GM20000 (cell line): Measurements from ENCODE around the gene MTPN.

ENCODE experiments used
- DNase-seq: peaks from one replicate; pipeline ENCODE4 v3.0.0; 2012; ENCODE audit warnings: low spot score
- TF ChIP-seq, protein P1 (sequence below): IDR thresholded peaks from 2 replicates; pipeline ENCODE4 v1.5.1; 2012; ENCODE audit warnings: mild to moderate bottlenecking, control low read depth; ENCODE audit errors: extremely low read depth, missing control alignments

MTPN gene

DNA sequence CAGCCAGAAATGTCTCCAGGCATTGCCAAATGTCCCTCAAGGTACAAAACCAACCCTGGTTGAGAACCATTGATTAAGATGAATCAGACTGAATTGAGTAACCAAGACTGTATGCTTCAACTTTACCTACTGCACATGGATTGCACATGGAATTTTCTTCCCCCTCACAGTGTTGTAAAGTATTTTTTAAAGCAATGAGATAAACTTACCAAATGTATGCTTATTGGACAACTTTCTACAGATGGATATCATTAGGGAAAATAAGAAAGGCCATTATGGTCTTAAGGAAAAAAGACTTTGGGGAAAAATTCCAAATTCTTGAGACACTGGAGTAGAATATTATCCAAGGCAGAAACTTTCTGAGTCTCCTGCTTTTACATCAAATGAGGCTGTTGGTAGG lies 20.9 kb upstream of the MTPN start:
- TF ChIP-seq, protein P1, sequence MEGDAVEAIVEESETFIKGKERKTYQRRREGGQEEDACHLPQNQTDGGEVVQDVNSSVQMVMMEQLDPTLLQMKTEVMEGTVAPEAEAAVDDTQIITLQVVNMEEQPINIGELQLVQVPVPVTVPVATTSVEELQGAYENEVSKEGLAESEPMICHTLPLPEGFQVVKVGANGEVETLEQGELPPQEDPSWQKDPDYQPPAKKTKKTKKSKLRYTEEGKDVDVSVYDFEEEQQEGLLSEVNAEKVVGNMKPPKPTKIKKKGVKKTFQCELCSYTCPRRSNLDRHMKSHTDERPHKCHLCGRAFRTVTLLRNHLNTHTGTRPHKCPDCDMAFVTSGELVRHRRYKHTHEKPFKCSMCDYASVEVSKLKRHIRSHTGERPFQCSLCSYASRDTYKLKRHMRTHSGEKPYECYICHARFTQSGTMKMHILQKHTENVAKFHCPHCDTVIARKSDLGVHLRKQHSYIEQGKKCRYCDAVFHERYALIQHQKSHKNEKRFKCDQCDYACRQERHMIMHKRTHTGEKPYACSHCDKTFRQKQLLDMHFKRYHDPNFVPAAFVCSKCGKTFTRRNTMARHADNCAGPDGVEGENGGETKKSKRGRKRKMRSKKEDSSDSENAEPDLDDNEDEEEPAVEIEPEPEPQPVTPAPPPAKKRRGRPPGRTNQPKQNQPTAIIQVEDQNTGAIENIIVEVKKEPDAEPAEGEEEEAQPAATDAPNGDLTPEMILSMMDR = no peak
- no peak for DNase-seq

DNA sequence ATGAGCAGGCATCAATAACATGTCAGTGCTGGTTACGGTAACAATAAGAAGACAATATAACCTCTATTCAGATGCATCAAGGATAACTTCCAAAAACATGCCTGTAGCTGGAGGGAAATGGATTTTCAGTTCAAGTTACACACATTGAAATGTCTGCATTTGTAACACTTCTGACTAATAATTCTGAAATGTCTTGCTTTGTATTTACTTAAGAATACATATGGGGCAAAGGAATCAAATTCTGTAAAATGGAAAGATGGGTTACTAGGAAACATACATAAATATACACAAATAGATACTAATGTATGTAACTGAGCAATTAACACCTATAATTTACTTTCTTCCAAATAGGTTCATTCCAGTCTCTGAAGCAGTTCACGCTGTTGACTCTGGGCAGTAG lies 18.6 kb upstream of the MTPN start:
- TF ChIP-seq, protein P1 = no peak
- no peak for DNase-seq

DNA sequence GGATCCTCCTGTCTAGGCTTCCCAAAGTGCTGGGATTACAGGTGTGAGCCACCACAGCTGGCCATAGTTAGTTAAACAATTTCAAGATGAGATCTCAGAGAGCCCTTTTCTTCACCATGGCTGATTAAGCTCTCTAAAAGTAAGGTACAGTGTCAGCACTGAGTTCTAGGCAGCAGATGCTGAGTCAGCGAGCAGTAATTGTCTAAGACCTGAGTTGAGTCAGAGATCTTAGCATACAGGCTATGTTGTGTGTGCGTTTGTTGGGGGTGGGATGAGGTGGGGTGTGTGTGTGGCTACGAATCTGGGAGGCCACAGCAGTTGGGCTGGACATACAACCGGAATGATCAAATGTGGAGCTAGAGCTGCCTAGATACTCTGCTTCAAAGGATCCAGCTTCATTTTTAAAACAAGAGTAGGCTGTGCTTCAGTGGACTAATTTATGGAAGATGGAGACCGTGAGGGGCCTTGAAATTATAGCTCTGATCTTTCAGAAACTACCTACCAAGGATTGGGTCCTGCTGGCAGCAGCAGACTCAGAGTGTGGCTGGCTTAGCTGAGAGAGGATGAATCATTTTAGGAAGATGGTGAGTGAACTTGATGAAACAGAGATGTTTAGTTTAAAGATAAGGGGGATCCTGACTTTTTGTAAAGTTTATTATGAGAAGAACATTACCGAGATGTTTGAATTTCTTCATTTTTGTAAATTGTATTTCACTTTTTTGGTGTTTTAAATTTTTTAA lies 17.5 kb upstream of the MTPN start:
- TF ChIP-seq, protein P1 = no peak
- no peak for DNase-seq

DNA sequence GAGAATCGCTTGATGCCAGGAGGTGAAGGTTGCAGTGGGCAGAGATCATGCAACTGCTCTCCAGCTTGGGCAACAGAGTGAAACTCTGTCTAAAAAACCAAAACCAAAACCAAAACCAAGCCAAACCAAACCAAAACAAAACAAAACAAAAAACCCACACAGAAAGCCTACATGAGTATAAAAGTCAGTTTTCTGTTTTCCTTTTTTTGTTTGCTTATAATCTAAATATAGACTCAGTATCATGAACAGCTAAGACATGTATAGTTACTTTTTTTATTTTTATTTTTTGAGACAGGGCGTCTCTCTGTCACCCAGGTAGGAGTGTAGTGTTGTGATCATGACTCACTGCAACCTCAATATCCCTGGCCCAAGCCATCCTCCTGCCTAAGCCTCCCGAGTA lies 16.8 kb upstream of the MTPN start:
- TF ChIP-seq, protein P1 = no peak
- no peak for DNase-seq

DNA sequence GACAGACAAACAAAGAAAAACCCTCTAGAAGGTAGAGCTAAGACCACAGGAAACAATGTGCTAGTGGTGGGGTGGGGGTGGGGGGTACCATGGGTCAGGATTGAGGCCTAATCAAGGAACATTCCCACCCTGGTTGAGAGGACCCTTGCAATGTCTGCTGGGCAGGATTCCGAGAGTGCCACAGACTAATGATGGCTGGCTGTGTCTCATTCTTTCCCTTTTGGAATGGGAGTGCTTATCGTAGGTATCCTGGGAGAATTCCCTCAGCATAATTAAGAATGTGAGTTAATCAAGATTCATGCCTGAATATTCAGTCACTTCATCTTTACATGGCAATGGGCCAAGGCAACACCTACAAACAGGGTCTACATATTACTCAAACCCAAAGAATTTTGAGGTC lies 14.7 kb upstream of the MTPN start:
- DNase-seq = no peak
- TF ChIP-seq, protein P1 = no peak

DNA sequence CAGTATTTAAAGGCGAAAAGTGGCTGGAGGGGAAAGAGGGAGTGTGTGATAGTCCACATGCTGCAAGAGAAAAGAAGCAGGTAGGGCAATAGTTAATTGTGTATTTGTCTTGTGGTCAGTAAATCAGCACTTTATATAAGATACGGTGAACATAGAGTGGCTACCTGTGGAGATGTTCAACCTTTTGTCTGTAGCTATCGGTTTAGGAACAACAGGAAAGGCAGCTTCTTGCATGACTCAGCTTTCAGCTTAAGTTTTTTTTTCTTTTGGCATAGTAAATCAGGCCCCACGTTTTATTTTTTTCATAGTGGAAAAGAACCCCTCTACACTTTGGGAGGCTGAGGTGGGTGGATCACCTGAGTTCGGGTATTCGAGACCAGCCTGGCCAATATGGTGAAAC lies 14.2 kb upstream of the MTPN start:
- TF ChIP-seq, protein P1 = no peak
- no peak for DNase-seq

DNA sequence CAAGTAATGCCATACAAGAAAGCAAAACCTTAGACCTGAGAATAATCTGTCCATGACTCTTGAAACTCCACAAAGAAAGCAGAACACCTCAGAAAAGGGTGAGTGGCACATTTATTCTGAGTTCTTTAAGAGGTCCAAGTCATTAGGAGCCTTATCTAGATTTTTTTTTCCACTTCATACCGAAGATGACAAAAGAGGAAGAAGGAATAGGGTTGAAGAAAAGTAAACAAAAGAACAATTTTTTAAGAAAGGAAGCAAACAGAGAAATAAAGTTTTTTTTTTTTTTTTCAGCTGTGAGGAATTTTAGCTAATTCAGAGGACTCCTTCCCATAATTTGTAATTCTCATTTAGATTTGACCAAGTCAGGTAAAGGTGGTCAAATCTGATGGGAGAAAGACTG lies 13.1 kb upstream of the MTPN start:
- DNase-seq = no peak
- TF ChIP-seq, protein P1 = no peak
